NCI-H82 treated with DMSO at 0.1 percent for 48 hours (cell line): Measurements from ENCODE around the gene RTBDN.
"Not testable (repeated sequence)": the region's sequence is repeated elsewhere in the genome, so short reads cannot be mapped to it uniquely, and the experiment has no call there.

ENCODE experiments used
- DNase-seq: peaks from one replicate; lab custom pipeline; 2025; ENCODE audit not compliant: unreplicated experiment; lab: John Stamatoyannopoulos, UW

Gene RTBDN

DNA sequence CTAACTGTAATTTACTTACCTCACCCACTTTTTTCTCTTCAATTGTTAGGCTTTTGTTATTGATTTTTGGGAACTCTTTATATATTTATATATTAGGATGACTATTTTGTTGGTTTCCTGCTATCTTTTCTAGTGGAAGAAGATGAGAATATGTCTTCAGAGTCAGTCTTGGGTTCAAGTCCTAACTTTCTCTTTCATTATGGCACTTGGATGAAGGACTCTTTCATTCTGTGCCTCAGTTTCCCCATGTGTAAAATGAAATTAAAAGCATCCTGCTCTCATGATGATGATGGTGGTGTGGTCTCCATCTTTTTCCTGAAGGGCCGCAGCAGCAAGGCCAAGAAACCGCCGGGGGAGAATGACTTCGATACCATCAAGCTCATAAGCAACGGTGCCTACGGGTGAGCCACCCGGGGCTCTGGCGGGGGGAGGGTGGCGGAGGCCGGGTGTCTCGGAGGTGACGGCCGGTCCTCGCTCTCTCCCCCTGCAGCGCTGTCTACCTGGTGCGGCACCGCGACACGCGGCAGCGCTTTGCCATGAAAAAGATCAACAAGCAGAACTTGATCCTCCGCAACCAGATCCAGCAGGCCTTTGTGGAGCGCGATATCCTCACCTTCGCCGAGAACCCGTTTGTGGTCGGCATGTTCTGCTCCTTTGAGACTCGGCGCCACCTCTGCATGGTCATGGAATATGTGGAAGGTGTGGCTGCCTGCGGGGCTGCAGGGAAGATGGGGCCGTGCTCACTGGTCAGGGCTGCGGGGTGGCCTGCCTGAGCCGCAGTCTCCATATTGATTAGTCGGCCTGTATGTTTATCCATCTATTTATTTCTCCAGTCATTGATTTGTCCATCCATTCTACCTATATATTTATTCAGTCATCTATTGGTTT is 23.9 kb upstream of the RTBDN start:
- no peak for DNase-seq

- DNase-seq: no peak
Observed at GRCh38 chr19:12856653-12857052, 22.3 kb upstream of the RTBDN start.

DNA sequence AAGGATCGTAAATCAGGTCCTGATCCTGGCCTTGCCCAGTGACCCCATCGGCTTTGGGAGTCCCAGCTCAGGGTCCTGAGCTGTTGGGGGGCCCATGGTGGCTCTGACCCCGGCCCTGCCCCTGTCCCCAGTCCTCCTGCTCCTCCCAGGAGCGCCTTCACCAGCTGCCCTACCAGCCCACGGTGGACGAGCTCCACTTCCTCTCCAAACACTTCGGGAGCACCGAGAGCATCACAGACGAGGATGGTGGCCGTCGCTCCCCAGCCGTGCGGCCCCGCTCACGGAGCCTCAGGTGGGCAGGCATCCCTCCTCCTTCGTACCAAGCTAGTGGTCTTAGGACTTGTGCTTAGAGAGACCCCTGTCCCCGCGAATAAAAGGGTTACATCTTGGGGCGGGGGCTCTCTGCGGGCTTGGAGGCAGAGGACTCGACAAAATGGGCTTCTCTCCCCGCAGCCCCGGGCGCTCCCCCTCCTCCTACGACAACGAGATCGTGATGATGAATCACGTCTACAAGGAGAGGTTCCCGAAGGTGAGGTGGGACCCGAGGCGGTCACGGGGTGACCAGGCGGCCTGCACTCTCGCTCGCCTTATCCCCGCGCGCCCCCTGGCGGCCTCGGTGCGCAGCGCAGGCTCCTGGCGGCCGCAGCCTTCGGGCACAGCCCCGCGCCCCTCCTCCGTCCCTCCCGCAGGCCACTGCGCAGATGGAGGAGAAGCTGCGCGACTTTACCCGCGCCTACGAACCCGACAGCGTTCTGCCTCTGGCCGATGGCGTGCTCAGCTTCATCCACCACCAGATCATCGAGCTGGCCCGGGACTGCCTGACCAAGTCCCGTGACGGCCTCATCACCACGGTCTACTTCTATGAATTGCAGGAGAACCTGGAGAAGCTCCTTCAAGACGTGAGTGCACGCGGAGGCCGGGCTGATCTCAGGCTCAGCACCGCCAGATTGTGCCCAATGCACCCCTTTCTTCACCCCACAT is 13.1 kb upstream of the RTBDN start:
- peak; percentile 55 for DNase-seq

DNA sequence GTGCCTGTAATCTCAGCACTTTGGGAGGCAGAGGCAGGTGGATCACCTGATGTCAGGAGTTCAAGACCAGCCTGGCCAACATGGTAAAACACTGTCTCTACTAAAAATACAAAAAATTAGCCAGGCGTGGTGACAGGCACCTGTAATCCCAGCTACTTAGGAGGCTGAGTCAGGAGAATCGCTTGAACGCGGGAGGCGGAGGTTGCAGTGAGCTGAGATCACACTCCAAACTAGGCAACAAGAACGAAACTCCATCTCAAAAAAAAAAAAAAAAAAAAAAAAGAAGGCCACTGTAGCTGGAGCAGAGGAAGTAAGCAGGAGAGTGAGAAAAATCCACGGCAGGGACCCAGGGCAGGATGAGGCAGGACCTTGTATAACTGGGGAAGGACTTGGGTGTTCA is 12.2 kb upstream of the RTBDN start:
- DNase-seq: not testable (repeated sequence)

DNA sequence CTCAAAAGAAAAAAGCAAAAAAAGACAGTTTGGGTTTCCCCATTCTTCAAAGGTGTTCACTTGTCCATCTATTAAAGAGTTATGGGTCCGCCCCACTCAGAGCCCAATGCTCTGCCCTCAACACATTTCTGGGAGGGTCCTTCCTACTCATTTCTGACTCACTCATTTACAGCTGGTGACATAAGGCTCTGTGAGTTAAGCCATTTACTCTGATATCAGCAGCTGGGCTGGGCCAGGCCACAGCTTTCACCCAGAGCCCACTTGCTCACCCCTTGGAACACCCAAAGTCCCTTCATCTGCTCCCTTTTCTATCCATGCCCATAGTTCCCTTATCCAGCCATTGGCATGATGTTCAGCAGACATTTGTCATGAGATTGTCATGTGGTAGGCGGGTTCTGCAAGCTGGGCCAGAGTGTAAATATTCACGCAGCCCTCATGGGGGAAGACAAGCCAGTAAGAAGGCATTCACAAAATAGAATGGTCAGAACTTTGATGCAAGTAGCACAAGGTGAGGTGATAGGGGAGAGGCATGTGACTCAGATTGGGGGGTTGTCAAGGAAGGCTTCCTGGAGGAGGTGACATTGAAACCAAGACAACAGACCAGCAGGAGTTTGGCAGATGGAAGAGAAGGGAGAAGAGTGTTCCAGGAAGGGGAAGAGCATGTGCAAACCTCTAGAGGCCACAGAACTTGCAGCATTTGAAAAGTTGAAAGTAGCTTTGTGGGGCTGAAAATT is 9.8 kb upstream of the RTBDN start:
- peak; percentile 35 for DNase-seq

DNA sequence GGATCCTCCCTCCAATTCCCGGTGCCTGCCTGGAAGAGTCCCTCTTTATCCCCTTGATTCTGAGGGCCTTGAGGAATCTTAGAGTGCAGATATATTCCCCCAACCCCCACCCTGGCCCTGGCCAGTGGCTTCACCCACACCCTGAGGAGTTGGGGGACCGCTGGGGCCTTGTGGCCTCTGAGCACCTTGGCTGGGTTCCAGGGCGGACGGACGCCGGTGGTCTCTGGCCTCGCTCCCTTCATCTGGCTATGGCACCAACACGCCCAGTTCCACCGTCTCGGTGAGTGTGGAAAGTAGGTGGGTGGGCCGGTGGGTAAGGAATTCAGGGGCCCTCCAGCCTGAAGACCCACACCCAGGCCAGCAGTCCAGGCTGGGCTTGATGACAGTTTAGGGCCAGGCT is 8.9 kb upstream of the RTBDN start:
- DNase-seq: no peak

GRCh38 chr19:12842511-12842910 is 8.1 kb upstream of the RTBDN start:
- no peak for DNase-seq

DNA sequence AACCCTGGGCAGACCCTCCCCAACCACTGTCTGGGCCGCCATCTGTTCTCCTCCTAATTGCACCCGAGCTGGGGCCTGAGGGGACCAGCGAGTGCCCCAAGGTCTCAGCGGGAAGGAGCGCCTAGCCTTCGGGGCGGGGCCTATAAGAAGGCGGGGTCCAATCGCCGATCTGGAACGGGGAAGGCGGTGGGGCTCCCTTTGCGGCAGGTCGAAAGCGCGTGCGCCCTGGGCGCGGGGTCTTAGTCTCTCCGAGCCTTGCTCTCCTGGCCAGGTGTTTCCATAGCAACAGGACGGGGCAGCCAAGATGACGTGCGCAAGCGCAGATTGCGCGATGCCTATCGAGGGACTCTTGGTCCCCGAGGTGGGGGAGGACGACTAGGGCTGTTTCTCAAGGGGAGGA is 6.7 kb upstream of the RTBDN start:
- peak; percentile 80 for DNase-seq

DNA sequence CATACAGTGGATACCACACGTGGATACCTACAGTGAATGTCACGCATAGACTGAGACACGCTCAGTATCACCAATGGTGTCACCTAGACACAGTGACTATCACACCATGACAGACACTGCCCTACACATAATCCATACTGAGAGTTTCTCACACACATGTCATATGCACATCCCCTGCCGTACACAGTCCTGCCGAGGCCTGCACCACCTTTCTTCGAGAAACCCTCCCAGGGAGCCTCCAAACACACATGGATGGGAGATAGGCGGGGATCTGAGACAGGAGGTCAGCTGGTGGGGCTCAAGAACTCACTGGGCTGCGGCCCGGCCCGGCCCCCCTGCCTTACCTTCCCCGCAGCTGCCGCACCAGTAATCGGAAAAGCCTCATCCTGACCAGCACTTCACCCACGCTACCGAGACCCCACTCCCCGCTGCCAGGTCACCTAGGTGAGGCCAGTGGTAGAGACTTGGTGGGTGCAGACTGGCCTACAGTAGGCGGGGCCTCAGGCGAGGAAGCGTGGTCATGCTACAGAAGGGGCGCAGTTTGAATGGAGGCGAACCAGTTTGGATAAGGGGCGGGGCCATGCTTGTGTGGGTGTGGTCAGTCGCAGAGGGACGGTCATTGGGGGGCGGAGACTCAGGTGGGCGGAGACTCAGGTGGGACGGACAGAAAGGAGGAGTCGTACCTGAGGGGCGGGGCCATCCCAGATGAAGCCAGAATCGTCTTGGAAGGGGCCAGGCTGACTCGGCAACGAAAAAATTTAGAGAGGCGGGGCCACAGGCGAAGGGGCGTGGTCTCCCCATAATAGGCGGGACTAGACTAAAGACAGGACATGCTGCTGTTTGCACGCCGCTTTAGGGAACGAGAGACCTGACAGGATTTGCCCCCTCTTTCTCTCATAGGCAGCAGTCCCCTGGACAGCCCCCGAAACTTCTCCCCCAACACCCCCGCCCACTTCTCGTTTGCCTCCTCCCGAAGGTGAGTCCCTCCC is 6.0 kb upstream of the RTBDN start:
- DNase-seq: peak; percentile 86

- DNase-seq: no peak
Observed at GRCh38 chr19:12838886-12839756, 4.7 kb upstream of the RTBDN start.

GRCh38 chr19:12838182-12838885 is 4.0 kb upstream of the RTBDN start, which contains the start of gene MAST1:
Gene MAST1, plus strand, starts transcription at chr19:12838515. Its CDS starts 58 bp downstream, at chr19:12838573.
- DNase-seq: peak; percentile 48

DNA sequence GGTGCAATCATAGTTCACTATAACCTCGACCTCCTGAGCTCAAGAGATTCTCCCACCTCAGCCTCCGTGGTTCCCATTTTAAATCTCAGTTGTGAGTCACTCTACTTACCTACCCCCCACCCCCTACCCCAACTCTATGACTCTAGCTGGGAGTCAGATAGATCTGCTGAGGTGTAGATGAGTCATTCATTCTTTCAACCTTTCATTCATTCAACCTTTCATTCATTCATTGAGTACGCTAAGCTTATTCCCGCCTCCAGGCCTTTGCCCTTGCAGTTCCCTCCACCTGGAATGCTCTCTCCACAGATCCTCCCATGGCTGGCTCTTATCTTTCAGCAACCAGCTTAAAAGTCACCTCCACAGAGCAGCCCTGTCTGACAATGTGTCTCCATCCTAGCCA is 2.8 kb upstream of the RTBDN start:
- no peak for DNase-seq

DNA sequence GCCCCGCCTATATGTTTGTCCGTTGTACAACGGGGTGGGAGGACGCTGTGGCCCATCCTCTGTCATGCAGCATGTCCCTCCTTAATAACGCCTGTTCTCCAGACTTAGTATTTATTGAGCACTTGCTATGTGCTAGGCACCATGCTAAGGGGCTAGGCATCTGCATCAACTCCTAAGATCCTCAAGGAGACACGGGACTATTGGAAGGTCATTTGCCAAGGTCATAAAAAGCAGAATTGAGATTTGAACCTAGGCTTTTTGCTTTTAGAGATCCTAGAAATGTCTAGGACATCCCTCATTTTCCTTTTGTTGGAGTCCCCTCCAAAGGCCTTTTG is 2.1 kb upstream of the RTBDN start:
- DNase-seq: no peak

- DNase-seq: peak; percentile 85
Observed at GRCh38 chr19:12834976-12835757, 788 bp upstream of the RTBDN start.

GRCh38 chr19:12833738-12834565 is 427 bp downstream of the RTBDN start:
- DNase-seq: peak; percentile 41

- peak; percentile 66 for DNase-seq
Observed at GRCh38 chr19:12833418-12833737, 1.0 kb downstream of the RTBDN start.

DNA sequence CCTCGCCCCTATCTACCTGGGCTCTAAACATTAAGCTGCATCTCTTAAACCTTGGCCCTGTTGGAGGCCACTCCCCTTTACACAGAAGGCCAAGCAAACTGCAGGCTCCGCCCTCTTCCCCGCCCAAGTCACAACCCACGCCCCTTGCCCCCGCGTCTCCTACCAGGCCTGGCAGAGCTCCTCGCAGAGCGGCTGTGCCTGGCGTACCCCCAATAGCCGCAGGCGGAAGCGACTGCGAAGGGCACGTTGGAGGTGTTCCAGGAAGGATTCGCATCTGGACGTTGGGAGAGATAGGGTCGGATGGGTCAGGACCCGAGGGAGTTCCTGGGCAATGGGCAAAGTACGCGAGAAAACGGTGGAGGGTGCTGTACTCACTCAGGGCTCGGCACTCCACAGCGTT is 5.9 kb downstream of the RTBDN start:
- peak; percentile 67 for DNase-seq
